GM23338 (cell line): Measurements from ENCODE around the gene NDC1. TPM values are rescaled to one million over a fixed set of nuclear protein-coding genes. Genes with fewer than 3 reads are reported as not detected.

Source experiments
- ATAC-seq: fragments of 200-7000 bp; cut with Tn5 transposase; 3 replicates; pipeline ENCODE4 v1.9.1; 2020
- DNase-seq: peaks from one replicate; pipeline ENCODE4 v3.0.0-alpha.2; 2015; ENCODE audit warnings: low spot score
- H2AFZ ChIP-seq: fragments of 200-600 bp; sonication (generic); 2 replicates; pipeline ENCODE4 v1.8.0; 2016; ENCODE audit warnings: antibody characterized with exemption, mild to moderate bottlenecking, moderate library complexity
- H3F3A ChIP-seq: fragments of 200-600 bp; sonication (generic); replicated peaks from 2 replicates; pipeline ENCODE4 v1.8.0; 2017; ENCODE audit warnings: antibody characterized with exemption, mixed run types, low read depth
- H3K27ac ChIP-seq: fragments of 200-600 bp; sonication (generic); 2 replicates; pipeline ENCODE4 v1.6.1; 2016; ENCODE audit warnings: low read depth
- H3K27me3 ChIP-seq: fragments of 200-600 bp; sonication (generic); 2 replicates; pipeline ENCODE4 v1.8.0; 2016; ENCODE audit warnings: mild to moderate bottlenecking, mixed run types, moderate library complexity; ENCODE audit not compliant: insufficient read depth
- H3K36me3 ChIP-seq: fragments of 200-600 bp; sonication (generic); 2 replicates; pipeline ENCODE4 v1.8.0; 2016; ENCODE audit warnings: mild to moderate bottlenecking; ENCODE audit not compliant: insufficient read depth
- H3K4me1 ChIP-seq: fragments of 200-600 bp; sonication (generic); 2 replicates; pipeline ENCODE4 v1.8.0; 2016; ENCODE audit warnings: mild to moderate bottlenecking, moderate library complexity; ENCODE audit not compliant: insufficient read depth
- H3K4me2 ChIP-seq: fragments of 200-600 bp; sonication (generic); 2 replicates; pipeline ENCODE4 v1.7.1; 2017; ENCODE audit warnings: mixed run types
- H3K4me3 ChIP-seq: fragments of 200-600 bp; sonication (generic); 2 replicates; pipeline ENCODE4 v1.6.1; 2016; ENCODE audit warnings: mixed run types
- H3K79me2 ChIP-seq: fragments of 200-600 bp; sonication (generic); replicated peaks from 2 replicates; pipeline ENCODE4 v1.8.0; 2017; ENCODE audit warnings: mild to moderate bottlenecking; ENCODE audit not compliant: insufficient read depth
- H3K9me2 ChIP-seq: fragments of 200-600 bp; sonication (generic); 2 replicates; pipeline ENCODE4 v1.8.0; 2017; ENCODE audit not compliant: insufficient read depth
- H4K20me1 ChIP-seq: fragments of 200-600 bp; sonication (generic); replicated peaks from 2 replicates; pipeline ENCODE4 v1.8.0; 2017; ENCODE audit warnings: mild to moderate bottlenecking; ENCODE audit not compliant: insufficient read depth
- H3K27ac Mint-ChIP-seq: 2 replicates; pipeline ENCODE4 v1.8.0; 2020; ENCODE audit warnings: inconsistent platforms, mild to moderate bottlenecking, moderate library complexity, mixed read lengths
- H3K27me3 Mint-ChIP-seq: 3 replicates; pipeline ENCODE4 v1.8.0; 2022; ENCODE audit warnings: low read depth, mild to moderate bottlenecking, moderate library complexity, mixed read lengths, inconsistent platforms; ENCODE audit not compliant: insufficient read depth, poor library complexity
- H3K36me3 Mint-ChIP-seq: 3 replicates; pipeline ENCODE4 v1.8.0; 2021; ENCODE audit warnings: low read depth, mild to moderate bottlenecking, inconsistent platforms, moderate library complexity, mixed read lengths
- H3K4me1 Mint-ChIP-seq: 3 replicates; pipeline ENCODE4 v1.8.0; 2020; ENCODE audit warnings: mild to moderate bottlenecking, inconsistent platforms, mixed read lengths
- H3K4me3 Mint-ChIP-seq: 3 replicates; pipeline ENCODE4 v1.8.0; 2021; ENCODE audit warnings: moderate library complexity, mild to moderate bottlenecking, inconsistent platforms, mixed read lengths
- H3K9me3 Mint-ChIP-seq: 3 replicates; pipeline ENCODE4 v1.8.0; 2020; ENCODE audit warnings: moderate library complexity, mild to moderate bottlenecking, inconsistent platforms, mixed read lengths
- CREB1 ChIP-seq: fragments of 250-450 bp; sonication (Bioruptor Pico); IDR thresholded peaks from 2 replicates; pipeline ENCODE4 v1.5.0; 2020; ENCODE audit warnings: low read depth, mild to moderate bottlenecking, moderate library complexity
- CTCF ChIP-seq, 2 experiments: fragments of 200-600 bp in 1 of 2; sonication (generic) in 1 of 2; conservative IDR thresholded peaks; 2 replicates each; pipeline versions ENCODE4 v1.5.1 to v1.6.1; 2016 to 2017; ENCODE audit warnings: antibody characterized with exemption in 2 of 2, low read depth in 2 of 2, mild to moderate bottlenecking in 2 of 2, moderate library complexity in 1 of 2
- EZH2 ChIP-seq: fragments of 200-600 bp; sonication (generic); IDR thresholded peaks from one replicate; pipeline ENCODE4 v1.8.0; 2017; ENCODE audit warnings: antibody characterized with exemption, mild to moderate bottlenecking, low read depth; ENCODE audit not compliant: unreplicated experiment
- EZH2phosphoT487 ChIP-seq: fragments of 200-600 bp; sonication (generic); IDR thresholded peaks from one replicate; pipeline ENCODE4 v1.8.1; 2018; ENCODE audit warnings: antibody characterized with exemption; ENCODE audit not compliant: unreplicated experiment
- JUNB ChIP-seq: IDR thresholded peaks from one replicate; pipeline ENCODE4 v1.6.1; 2016; ENCODE audit warnings: antibody characterized with exemption; ENCODE audit not compliant: unreplicated experiment
- NANOG ChIP-seq: IDR thresholded peaks from 2 replicates; pipeline ENCODE4 v1.6.1; 2016; ENCODE audit warnings: antibody characterized with exemption, borderline replicate concordance
- POLR2AphosphoS5 ChIP-seq: IDR thresholded peaks from 2 replicates; pipeline ENCODE4 v1.6.1; 2016; ENCODE audit warnings: antibody characterized with exemption, low read depth
- REST ChIP-seq: IDR thresholded peaks from one replicate; pipeline ENCODE4 v1.6.1; 2018; ENCODE audit warnings: antibody characterized with exemption; ENCODE audit not compliant: unreplicated experiment
- STAT1 ChIP-seq: IDR thresholded peaks from one replicate; pipeline ENCODE4 v1.6.1; 2016; ENCODE audit warnings: antibody characterized with exemption; ENCODE audit not compliant: unreplicated experiment
- ZNF114 ChIP-seq: fragments of 250-450 bp; sonication (Bioruptor Pico); IDR thresholded peaks from 2 replicates; pipeline ENCODE4 v1.5.0; 2020; ENCODE audit warnings: mild to moderate bottlenecking, moderate library complexity
- ZNF331 ChIP-seq: fragments of 250-450 bp; sonication (Bioruptor Pico); IDR thresholded peaks from 2 replicates; pipeline ENCODE4 v1.5.0; 2020; ENCODE audit warnings: low read depth, mild to moderate bottlenecking, moderate library complexity
- polyA plus RNA-seq: library from polyadenylated mRNA; unstranded; fragments of >200 nt; fragmentation: Nextera tagmentation; extraction: Ambion mirVana; gene quantifications from 2 replicates; pipeline ENCODE4 v1.2.1, GENCODE V29; 2016
- total RNA-seq: library from RNA; depleted of rRNA; stranded (reverse); fragments of >200 nt; shearing (Covaris generic); gene quantifications from 2 replicates; pipeline ENCODE4 v1.2.3, GENCODE V29; 2014
- TF ChIP-seq, protein P1 (sequence below): IDR thresholded peaks from 2 replicates; pipeline ENCODE4 v1.6.1; 2016; ENCODE audit warnings: antibody characterized with exemption
- TF ChIP-seq, protein P2 (sequence below): fragments of 250-450 bp; sonication (Bioruptor Pico); IDR thresholded peaks from 2 replicates; pipeline ENCODE4 v1.5.0; 2020; ENCODE audit warnings: mild to moderate bottlenecking, moderate library complexity

NDC1 gene
- total and polyA plus RNA-seq, 2 experiments from 2014 or later = 19.8 to 100 TPM

DNA sequence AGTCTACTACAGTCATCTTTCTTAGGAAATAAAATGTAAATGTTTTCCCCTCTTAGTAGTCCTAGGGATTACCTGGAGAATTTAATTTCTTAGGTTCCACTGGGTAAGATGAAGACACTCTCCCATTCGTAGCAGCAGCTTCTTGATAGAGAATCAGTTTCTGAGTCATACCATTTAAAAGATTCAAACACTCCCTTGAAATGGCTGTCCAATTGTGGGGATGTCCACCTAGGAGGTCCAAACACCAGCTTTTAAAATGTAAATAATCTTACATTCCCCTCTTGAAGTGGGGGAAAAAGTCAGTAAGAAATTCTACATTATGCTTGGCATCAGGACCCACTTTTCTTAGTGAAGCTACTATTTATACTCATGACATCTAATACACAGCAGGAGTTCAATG, 37.5 kb downstream of the NDC1 start:
- no peak overlapping the region for H3K4me3 Mint-ChIP-seq
- H3K27me3 Mint-ChIP-seq = no peaks in the 10 kb centered on the region
- TF ChIP-seq ZNF114 (no peak), ZNF331 (no peak), NANOG (no peak), CTCF (conservative IDR thresholded peaks at IDR 0.05; ENCODE audit: low read depth in 2 of 2) (no peak), EZH2phosphoT487 (no peak), REST (no peak), EZH2 (no peak), CREB1 (no peak), STAT1 (no peak), JUNB (no peak), POLR2AphosphoS5 (no peak)
- TF ChIP-seq, protein P1, sequence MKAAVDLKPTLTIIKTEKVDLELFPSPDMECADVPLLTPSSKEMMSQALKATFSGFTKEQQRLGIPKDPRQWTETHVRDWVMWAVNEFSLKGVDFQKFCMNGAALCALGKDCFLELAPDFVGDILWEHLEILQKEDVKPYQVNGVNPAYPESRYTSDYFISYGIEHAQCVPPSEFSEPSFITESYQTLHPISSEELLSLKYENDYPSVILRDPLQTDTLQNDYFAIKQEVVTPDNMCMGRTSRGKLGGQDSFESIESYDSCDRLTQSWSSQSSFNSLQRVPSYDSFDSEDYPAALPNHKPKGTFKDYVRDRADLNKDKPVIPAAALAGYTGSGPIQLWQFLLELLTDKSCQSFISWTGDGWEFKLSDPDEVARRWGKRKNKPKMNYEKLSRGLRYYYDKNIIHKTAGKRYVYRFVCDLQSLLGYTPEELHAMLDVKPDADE = no peak
- TF ChIP-seq, protein P2, sequence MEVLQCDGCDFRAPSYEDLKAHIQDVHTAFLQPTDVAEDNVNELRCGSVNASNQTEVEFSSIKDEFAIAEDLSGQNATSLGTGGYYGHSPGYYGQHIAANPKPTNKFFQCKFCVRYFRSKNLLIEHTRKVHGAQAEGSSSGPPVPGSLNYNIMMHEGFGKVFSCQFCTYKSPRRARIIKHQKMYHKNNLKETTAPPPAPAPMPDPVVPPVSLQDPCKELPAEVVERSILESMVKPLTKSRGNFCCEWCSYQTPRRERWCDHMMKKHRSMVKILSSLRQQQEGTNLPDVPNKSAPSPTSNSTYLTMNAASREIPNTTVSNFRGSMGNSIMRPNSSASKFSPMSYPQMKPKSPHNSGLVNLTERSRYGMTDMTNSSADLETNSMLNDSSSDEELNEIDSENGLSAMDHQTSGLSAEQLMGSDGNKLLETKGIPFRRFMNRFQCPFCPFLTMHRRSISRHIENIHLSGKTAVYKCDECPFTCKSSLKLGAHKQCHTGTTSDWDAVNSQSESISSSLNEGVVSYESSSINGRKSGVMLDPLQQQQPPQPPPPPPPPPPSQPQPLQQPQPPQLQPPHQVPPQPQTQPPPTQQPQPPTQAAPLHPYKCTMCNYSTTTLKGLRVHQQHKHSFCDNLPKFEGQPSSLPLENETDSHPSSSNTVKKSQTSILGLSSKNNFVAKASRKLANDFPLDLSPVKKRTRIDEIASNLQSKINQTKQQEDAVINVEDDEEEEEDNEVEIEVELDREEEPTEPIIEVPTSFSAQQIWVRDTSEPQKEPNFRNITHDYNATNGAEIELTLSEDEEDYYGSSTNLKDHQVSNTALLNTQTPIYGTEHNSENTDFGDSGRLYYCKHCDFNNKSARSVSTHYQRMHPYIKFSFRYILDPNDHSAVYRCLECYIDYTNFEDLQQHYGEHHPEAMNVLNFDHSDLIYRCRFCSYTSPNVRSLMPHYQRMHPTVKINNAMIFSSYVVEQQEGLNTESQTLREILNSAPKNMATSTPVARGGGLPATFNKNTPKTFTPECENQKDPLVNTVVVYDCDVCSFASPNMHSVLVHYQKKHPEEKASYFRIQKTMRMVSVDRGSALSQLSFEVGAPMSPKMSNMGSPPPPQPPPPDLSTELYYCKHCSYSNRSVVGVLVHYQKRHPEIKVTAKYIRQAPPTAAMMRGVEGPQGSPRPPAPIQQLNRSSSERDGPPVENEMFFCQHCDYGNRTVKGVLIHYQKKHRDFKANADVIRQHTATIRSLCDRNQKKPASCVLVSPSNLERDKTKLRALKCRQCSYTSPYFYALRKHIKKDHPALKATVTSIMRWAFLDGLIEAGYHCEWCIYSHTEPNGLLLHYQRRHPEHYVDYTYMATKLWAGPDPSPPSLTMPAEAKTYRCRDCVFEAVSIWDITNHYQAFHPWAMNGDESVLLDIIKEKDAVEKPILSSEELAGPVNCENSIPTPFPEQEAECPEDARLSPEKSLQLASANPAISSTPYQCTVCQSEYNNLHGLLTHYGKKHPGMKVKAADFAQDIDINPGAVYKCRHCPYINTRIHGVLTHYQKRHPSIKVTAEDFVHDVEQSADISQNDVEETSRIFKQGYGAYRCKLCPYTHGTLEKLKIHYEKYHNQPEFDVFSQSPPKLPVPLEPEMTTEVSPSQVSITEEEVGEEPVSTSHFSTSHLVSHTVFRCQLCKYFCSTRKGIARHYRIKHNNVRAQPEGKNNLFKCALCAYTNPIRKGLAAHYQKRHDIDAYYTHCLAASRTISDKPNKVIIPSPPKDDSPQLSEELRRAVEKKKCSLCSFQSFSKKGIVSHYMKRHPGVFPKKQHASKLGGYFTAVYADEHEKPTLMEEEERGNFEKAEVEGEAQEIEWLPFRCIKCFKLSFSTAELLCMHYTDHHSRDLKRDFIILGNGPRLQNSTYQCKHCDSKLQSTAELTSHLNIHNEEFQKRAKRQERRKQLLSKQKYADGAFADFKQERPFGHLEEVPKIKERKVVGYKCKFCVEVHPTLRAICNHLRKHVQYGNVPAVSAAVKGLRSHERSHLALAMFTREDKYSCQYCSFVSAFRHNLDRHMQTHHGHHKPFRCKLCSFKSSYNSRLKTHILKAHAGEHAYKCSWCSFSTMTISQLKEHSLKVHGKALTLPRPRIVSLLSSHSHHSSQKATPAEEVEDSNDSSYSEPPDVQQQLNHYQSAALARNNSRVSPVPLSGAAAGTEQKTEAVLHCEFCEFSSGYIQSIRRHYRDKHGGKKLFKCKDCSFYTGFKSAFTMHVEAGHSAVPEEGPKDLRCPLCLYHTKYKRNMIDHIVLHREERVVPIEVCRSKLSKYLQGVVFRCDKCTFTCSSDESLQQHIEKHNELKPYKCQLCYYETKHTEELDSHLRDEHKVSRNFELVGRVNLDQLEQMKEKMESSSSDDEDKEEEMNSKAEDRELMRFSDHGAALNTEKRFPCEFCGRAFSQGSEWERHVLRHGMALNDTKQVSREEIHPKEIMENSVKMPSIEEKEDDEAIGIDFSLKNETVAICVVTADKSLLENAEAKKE = no peak
- DNase-seq (no peak), ATAC-seq (no peak)
- H3K4me1 ChIP-seq = no peaks in the 10 kb centered on the region
- no peak overlapping the region for H3K27ac ChIP-seq
- no peaks in the 10 kb centered on the region for H3F3A ChIP-seq
- no peak overlapping the region for H3K4me2 ChIP-seq
- H4K20me1 ChIP-seq = no peaks in the 10 kb centered on the region; the same call in 1 of the 2 replicates
- H3K27me3 ChIP-seq = no peaks in the 10 kb centered on the region
- no peak overlapping the region for H3K4me3 ChIP-seq
- H3K36me3 Mint-ChIP-seq = peaks cover 74% of the 10 kb centered on the region
- peaks cover 5% of the 10 kb centered on the region; the same call in 2 of the 3 replicates for H3K4me1 Mint-ChIP-seq
- no peaks in the 10 kb centered on the region for H3K9me3 Mint-ChIP-seq
- H2AFZ ChIP-seq = no peak overlapping the region
- peaks cover 54% of the 10 kb centered on the region for H3K36me3 ChIP-seq
- H3K27ac Mint-ChIP-seq = no peak overlapping the region; the same call in 1 of the 2 replicates
- no peaks in the 10 kb centered on the region for H3K9me2 ChIP-seq
- H3K79me2 ChIP-seq = no peaks in the 10 kb centered on the region; the same call in 1 of the 2 replicates
